ENCODE measurements around the gene ZNF506. TPM values are rescaled to one million over a fixed set of nuclear protein-coding genes. Genes with fewer than 3 reads are reported as not detected.
"Not testable (repeated sequence)": the region's sequence is repeated elsewhere in the genome, so short reads cannot be mapped to it uniquely, and the experiment has no call there.

Gene ZNF506
- total and polyA plus RNA-seq, 5 experiments from 2014 or later: 23.4 to 98.7 (median 29.6) TPM

GRCh38 chr19:19823916-19824315 lies 2.4 kb upstream of the ZNF506 start:
- Mint-ChIP-seq H3K36me3 (peaks cover 15 to 46% (median 43%) of the 10 kb centered on the region in 3 donors), H3K27ac (peak overlapping the region in 2 of 10 donors; percentile 24 to 48), H3K4me1 (peaks cover 3 to 29% (median 22%) of the 10 kb centered on the region in 4 donors), H3K4me3 (peak overlapping the region in 1 of 10 donors; percentile 7), H3K9me3 (peaks cover 11 to 49% (median 28%) of the 10 kb centered on the region in 9 donors), H3K27me3 (no peaks in the 10 kb centered on the region)
- no peak for DNase-seq
- no peak for ATAC-seq
- POLR2A ChIA-PET: interaction anchor here (0.6 to 1.5 kb wide), 5 partner anchors 8 to 195 kb away, joined by 3 to 7 read pairs (median 4); partner anchors contain the start of gene ZNF253

GRCh38 chr19:19821976-19822375 lies 426 bp upstream of the ZNF506 start:
- Mint-ChIP-seq H3K9me3 (peaks cover 0 to 41% (median 14%) of the 10 kb centered on the region in 9 donors), H3K4me3 (peak overlapping the region; percentile 99 to 100 (median 100)), H3K36me3 (peaks cover 30 to 40% (median 30%) of the 10 kb centered on the region in 3 donors), H3K27ac (peak overlapping the region; percentile 98 to 100 (median 100)), H3K4me1 (peaks cover 5 to 44% (median 35%) of the 10 kb centered on the region in 4 donors)
- POLR2A ChIA-PET: interaction anchor here (0.6 to 6.3 kb wide), 25 partner anchors 8 to 743 kb away, joined by 3 to 136 read pairs (median 5); partner anchors contain the start of genes ATP13A1, NDUFA13, TSSK6 and ZNF101
- DNase-seq, ATAC-seq, H3K27me3 Mint-ChIP-seq: not testable (repeated sequence)

GRCh38 chr19:19820774-19821320 lies 703 bp downstream of the ZNF506 start:
- peaks cover 23 to 38% (median 36%) of the 10 kb centered on the region in 3 donors for H3K36me3 Mint-ChIP-seq
- no peaks in the 10 kb centered on the region for H3K27me3 Mint-ChIP-seq
- ATAC-seq (no peak), DNase-seq (peak in 5 of 10 donors; percentile 19 to 51 (median 31))
- H3K27ac Mint-ChIP-seq: peak overlapping the region; percentile 98 to 100 (median 100)
- POLR2A ChIA-PET: interaction anchor here (0.8 to 6.3 kb wide), 22 partner anchors 9 to 744 kb away, joined by 3 to 136 read pairs (median 6); partner anchors contain the start of genes ATP13A1, NDUFA13, TSSK6 and ZNF101
- peaks cover 6 to 54% (median 40%) of the 10 kb centered on the region in 4 donors for H3K4me1 Mint-ChIP-seq
- H3K9me3 Mint-ChIP-seq: peaks cover 0 to 33% (median 6%) of the 10 kb centered on the region in 9 donors
- peak overlapping the region; percentile 99 to 100 (median 100) for H3K4me3 Mint-ChIP-seq

GRCh38 chr19:19817357-19817756 lies 4.2 kb downstream of the ZNF506 start:
- DNase-seq: peak; percentile 19 to 90 (median 78)
- no peaks in the 10 kb centered on the region for H3K27me3 Mint-ChIP-seq
- peak overlapping the region; percentile 95 to 99 (median 98) for H3K27ac Mint-ChIP-seq
- H3K4me1 Mint-ChIP-seq: peaks cover 14 to 75% (median 63%) of the 10 kb centered on the region in 4 donors
- peaks cover 0 to 57% (median 0%) of the 10 kb centered on the region in 9 donors for H3K9me3 Mint-ChIP-seq
- H3K36me3 Mint-ChIP-seq: peaks cover 24 to 64% (median 61%) of the 10 kb centered on the region in 3 donors
- POLR2A ChIA-PET: interaction anchor here (0.6 to 6.3 kb wide), 14 partner anchors 9 to 1523 kb away, joined by 3 to 136 read pairs (median 4); partner anchors contain the start of genes ATP13A1, GATAD2A, ZNF101 and ZNF14
- peak overlapping the region; percentile 43 to 99 (median 84) for H3K4me3 Mint-ChIP-seq
- peak; percentile 60 to 64 for ATAC-seq

- Mint-ChIP-seq H3K36me3 (peaks cover 24 to 71% (median 68%) of the 10 kb centered on the region in 3 donors), H3K27me3 (no peaks in the 10 kb centered on the region), H3K4me3 (peak overlapping the region in 9 of 10 donors; percentile 74 to 99 (median 84)), H3K27ac (peak overlapping the region; percentile 95 to 99 (median 98)), H3K4me1 (peaks cover 14 to 80% (median 69%) of the 10 kb centered on the region in 4 donors), H3K9me3 (peaks cover 0 to 64% (median 0%) of the 10 kb centered on the region in 9 donors)
- ATAC-seq (no peak), DNase-seq (no peak)
- POLR2A ChIA-PET: interaction anchor here (0.6 to 6.3 kb wide), 10 partner anchors 9 to 280 kb away, joined by 3 to 136 read pairs (median 7); partner anchors contain the start of genes ATP13A1, ZNF101, ZNF14 and ZNF253
Measured at GRCh38 chr19:19816679-19817078, 4.9 kb downstream of the ZNF506 start.

GRCh38 chr19:19811999-19812398 lies 9.6 kb downstream of the ZNF506 start:
- peak overlapping the region in 5 of 10 donors; percentile 12 to 46 (median 34) for H3K4me3 Mint-ChIP-seq
- peaks cover 15 to 66% (median 51%) of the 10 kb centered on the region in 4 donors for H3K4me1 Mint-ChIP-seq
- POLR2A ChIA-PET: interaction anchor here (0.6 to 1.4 kb wide), 2 partner anchors 9 to 57 kb away, joined by 5 to 7 read pairs; partner anchors contain the start of gene ZNF506

GRCh38 chr19:19805480-19805879 lies 16.1 kb downstream of the ZNF506 start:
- POLR2A ChIA-PET: interaction anchor here (0.7 kb wide), 1 partner anchor 77 kb away, joined by 4 read pairs; no protein-coding TSS in a partner anchor
- DNase-seq: no peak
- Mint-ChIP-seq H3K9me3 (peaks cover 0 to 61% (median 3%) of the 10 kb centered on the region in 9 donors), H3K36me3 (peaks cover 23 to 82% (median 80%) of the 10 kb centered on the region in 3 donors), H3K27ac (peak overlapping the region in 6 of 10 donors; percentile 22 to 46 (median 33)), H3K27me3 (no peaks in the 10 kb centered on the region), H3K4me3 (peak overlapping the region in 1 of 10 donors; percentile 32), H3K4me1 (peaks cover 6 to 33% (median 25%) of the 10 kb centered on the region in 4 donors)
- no peak for ATAC-seq

More at GRCh38 chr19:19811999-19812398, 9.6 kb downstream of the ZNF506 start:
- DNase-seq, H3K27me3 Mint-ChIP-seq, ATAC-seq: not testable (repeated sequence)
- Mint-ChIP-seq H3K9me3 (peaks cover 0 to 69% (median 0%) of the 10 kb centered on the region in 9 donors), H3K36me3 (peaks cover 27 to 74% (median 73%) of the 10 kb centered on the region in 3 donors), H3K27ac (peak overlapping the region in 6 of 10 donors; percentile 22 to 72 (median 60))

GRCh38 chr19:19788015-19788414 lies 33.5 kb downstream of the ZNF506 start:
- Mint-ChIP-seq H3K36me3 (peaks cover 15 to 77% (median 71%) of the 10 kb centered on the region in 3 donors), H3K27ac (peak overlapping the region in 1 of 10 donors; percentile 55)

GRCh38 chr19:19785476-19785875 lies 36.1 kb downstream of the ZNF506 start:
- DNase-seq, H3K27me3 Mint-ChIP-seq, ATAC-seq: not testable (repeated sequence)
- POLR2A ChIA-PET: interaction anchor here (0.9 kb wide), 1 partner anchor 9 kb away, joined by 3 read pairs; no protein-coding TSS in a partner anchor
- H3K27ac Mint-ChIP-seq: peak overlapping the region in 3 of 10 donors; percentile 53 to 94 (median 58)
- H3K36me3 Mint-ChIP-seq: peaks cover 24 to 84% (median 67%) of the 10 kb centered on the region in 3 donors
- H3K4me3 Mint-ChIP-seq: peak overlapping the region in 1 of 10 donors; percentile 8
- H3K9me3 Mint-ChIP-seq: peaks cover 0 to 63% (median 7%) of the 10 kb centered on the region in 9 donors
- H3K4me1 Mint-ChIP-seq: peaks cover 17 to 32% (median 29%) of the 10 kb centered on the region in 4 donors

More at GRCh38 chr19:19788015-19788414, 33.5 kb downstream of the ZNF506 start:
- Mint-ChIP-seq H3K9me3 (peaks cover 0 to 62% (median 7%) of the 10 kb centered on the region in 9 donors), H3K27me3 (no peaks in the 10 kb centered on the region), H3K4me1 (peaks cover 9 to 18% (median 12%) of the 10 kb centered on the region in 4 donors), H3K4me3 (no peak overlapping the region)
- no peak for DNase-seq
- POLR2A ChIA-PET: interaction anchor here (0.6 to 1.5 kb wide), 5 partner anchors 11 to 248 kb away, joined by 3 to 5 read pairs (median 3); partner anchors contain the start of gene ZNF14
- ATAC-seq: peak in 1 of 2 donors; percentile 28

GRCh38 chr19:19782783-19783182 lies 38.8 kb downstream of the ZNF506 start:
- no peaks in the 10 kb centered on the region for H3K27me3 Mint-ChIP-seq
- H3K9me3 Mint-ChIP-seq: peaks cover 0 to 52% (median 9%) of the 10 kb centered on the region in 9 donors
- DNase-seq (no peak), ATAC-seq (no peak)
- peaks cover 25 to 54% (median 46%) of the 10 kb centered on the region in 4 donors for H3K4me1 Mint-ChIP-seq
- no peak overlapping the region for H3K4me3 Mint-ChIP-seq
- peaks cover 22 to 81% (median 65%) of the 10 kb centered on the region in 3 donors for H3K36me3 Mint-ChIP-seq
- POLR2A ChIA-PET: interaction anchor here (1.0 kb wide), 1 partner anchor 115 kb away, joined by 3 read pairs; the partner anchor contains the start of gene ZNF101
- H3K27ac Mint-ChIP-seq: peak overlapping the region in 5 of 10 donors; percentile 1 to 65 (median 51)

GRCh38 chr19:19781791-19782190 lies 39.8 kb downstream of the ZNF506 start:
- Mint-ChIP-seq H3K4me3 (peak overlapping the region in 2 of 10 donors; percentile 18 to 26), H3K4me1 (peaks cover 29 to 64% (median 56%) of the 10 kb centered on the region in 4 donors), H3K36me3 (peaks cover 22 to 72% (median 59%) of the 10 kb centered on the region in 3 donors), H3K9me3 (peaks cover 0 to 44% (median 9%) of the 10 kb centered on the region in 9 donors)
- H3K27me3 Mint-ChIP-seq, H3K27ac Mint-ChIP-seq, ATAC-seq, DNase-seq: not testable (repeated sequence)
- POLR2A ChIA-PET: interaction anchor here (0.5 to 1.0 kb wide), 3 partner anchors 39 to 430 kb away, joined by 3 to 6 read pairs (median 3); partner anchors contain the start of genes ZNF101 and ZNF506

Measured in naive thymus-derived CD8-positive, alpha-beta T cell (primary cell).